GM10248 (cell line): Measurements from ENCODE around the gene VCP.
A peak's percentile ranks its signal among the peaks of the same experiment; 100 is the strongest.

Experiments
- CTCF ChIA-PET: fragments of 300-600 bp; sonication (Branson Sonifier 250); formaldehyde crosslinking; extraction: SDS; loops from one replicate; lab custom pipeline; 2021; ENCODE audit warnings: antibody characterized with exemption; lab: Yijun Ruan, JAX
- POLR2A ChIA-PET: fragments of 350-650 bp; sonication (Branson Sonifier 250); formaldehyde crosslinking; extraction: SDS; loops from one replicate; lab custom pipeline; 2020; ENCODE audit warnings: antibody characterized with exemption; lab: Yijun Ruan, JAX
- DNase-seq: peaks from one replicate; pipeline ENCODE4 v3.0.0; 2012; ENCODE audit errors: extremely low spot score
- CTCF ChIP-seq: IDR thresholded peaks from 2 replicates; pipeline ENCODE4 v1.5.1; 2012; ENCODE audit warnings: mild to moderate bottlenecking, low read depth; ENCODE audit errors: extremely low read depth, missing control alignments, control extremely low read depth

The VCP gene

GRCh38 chr9:35104586-35104985, 32.2 kb upstream of the VCP start:
- ChIA-PET CTCF (interaction anchor here (0.9 to 6.4 kb wide), 4 partner anchors 10 to 205 kb away, joined by 4 to 28 read pairs (median 16); partner anchors contain the start of gene ATOSB), POLR2A (no interaction called here)
- no peak for DNase-seq
- no peak for TF ChIP-seq CTCF

DNA sequence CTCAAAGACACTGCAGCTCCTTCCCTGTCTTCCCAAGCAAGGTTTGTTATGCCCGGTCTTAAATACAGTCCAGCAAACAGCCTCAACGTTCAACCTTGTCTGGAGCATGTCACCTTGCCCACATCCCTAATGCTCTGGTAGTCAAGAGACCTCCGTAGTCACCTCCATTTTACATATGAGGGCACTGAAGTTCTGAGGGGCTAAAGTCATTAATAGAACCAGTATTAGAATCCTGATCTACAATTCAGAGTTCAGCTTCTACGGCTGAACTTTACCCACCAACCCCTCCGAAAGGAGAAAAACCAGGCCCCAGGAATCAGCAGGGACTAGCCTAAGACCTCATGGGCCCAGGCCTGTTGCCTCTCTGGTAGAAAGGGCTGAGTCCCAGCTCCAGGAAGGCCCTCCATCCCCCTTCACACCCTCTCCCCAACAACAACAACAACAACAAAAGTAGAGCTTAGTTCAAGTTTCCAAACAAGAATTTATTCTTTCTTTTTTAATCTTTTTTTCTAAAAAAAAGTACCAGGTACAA, 31.3 kb upstream of the VCP start:
- no peak for TF ChIP-seq CTCF
- no peak for DNase-seq

DNA sequence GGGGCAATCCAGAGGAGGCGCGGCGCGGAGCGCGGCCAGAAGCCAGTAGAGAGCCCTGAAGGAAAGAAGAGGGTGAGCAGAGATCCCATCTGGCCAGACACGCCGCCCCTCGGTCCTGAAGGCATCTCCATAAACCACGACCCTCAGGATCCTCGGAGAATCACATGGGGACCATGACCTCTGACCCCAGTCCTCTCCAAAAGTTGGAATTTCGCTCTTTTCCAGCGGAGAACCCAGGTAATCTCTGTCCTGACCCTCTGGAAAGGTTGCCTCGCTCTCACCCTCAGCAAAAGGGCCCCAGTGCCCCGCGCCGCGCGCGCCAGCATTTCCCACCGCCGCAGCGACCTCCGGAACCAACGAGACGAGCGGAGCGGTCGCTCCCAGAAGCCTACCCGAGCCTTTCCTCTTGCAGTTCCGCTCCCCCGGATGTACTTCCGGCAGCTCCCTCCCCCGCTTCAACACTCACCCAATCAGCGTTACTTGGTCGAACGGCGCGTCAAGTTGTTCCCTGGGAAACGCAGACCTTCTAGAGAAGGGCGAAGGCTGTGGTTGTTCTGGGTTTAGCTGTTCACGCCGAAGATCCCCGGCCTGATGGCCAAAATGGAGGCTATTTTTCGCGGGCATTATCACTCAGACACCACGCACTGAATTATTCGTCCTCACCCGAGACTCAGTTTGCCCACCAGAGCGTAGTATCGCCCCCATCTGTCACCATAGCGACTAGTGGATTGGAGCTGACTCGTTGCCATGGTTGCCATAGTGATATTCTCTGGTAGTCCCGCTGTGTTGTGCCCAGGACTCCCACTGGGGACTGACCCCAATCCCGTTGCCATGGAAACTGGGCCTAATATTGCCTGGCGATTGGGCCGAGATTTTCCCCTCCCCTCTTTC, 30.6 kb upstream of the VCP start, which contains the start of gene STOML2:
STOML2 (minus strand) TSS at position 363 of the 891 bp plus-strand sequence; CDS start at position 326, 37 bp downstream.
- ChIA-PET POLR2A (interaction anchor here (0.8 to 1.3 kb wide), 5 partner anchors 8 to 31 kb away, joined by 3 to 6 read pairs (median 4); partner anchors contain the start of genes ATOSB, FANCG and VCP), CTCF (interaction anchor here (0.9 to 6.4 kb wide), 9 partner anchors 9 to 203 kb away, joined by 3 to 28 read pairs (median 7); partner anchors contain the start of genes ATOSB and VCP)

More for the DNA sequence above, 31.3 kb upstream of the VCP start:
- POLR2A ChIA-PET, result interaction anchor here (0.8 to 1.3 kb wide), 5 partner anchors 8 to 32 kb away, joined by 3 to 6 read pairs (median 4); partner anchors contain the start of genes ATOSB, FANCG and VCP
- CTCF ChIA-PET, result interaction anchor here (0.9 to 6.4 kb wide), 9 partner anchors 10 to 204 kb away, joined by 3 to 28 read pairs (median 7); partner anchors contain the start of genes ATOSB and VCP

DNA sequence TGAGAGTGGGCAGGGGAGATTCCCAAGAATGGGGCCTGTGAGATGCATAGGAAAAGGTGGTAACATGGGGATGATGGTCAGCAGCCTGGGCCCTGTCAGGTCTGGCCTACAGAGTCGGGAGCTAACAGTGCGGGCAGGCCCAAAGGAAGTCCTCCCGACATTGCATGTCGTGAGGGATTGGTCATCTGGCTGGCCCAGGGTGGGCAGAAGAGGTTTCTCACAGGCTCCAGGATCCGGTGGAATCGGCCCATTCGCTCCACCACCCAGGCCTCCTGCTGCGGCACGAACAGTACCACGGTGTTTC, 30.0 kb upstream of the VCP start:
- no peak for TF ChIP-seq CTCF
- DNase-seq, result no peak
- ChIA-PET CTCF (interaction anchor here (1.1 to 6.4 kb wide), 9 partner anchors 8 to 203 kb away, joined by 3 to 28 read pairs (median 8); partner anchors contain the start of genes ATOSB and VCP), POLR2A (interaction anchor here (1.3 kb wide), 1 partner anchor 30 kb away, joined by 4 read pairs; the partner anchor contains the start of gene VCP)

More for the DNA sequence above, 30.6 kb upstream of the VCP start, which contains the start of gene STOML2:
- TF ChIP-seq CTCF, result no peak
- peak; percentile 95 for DNase-seq

DNA sequence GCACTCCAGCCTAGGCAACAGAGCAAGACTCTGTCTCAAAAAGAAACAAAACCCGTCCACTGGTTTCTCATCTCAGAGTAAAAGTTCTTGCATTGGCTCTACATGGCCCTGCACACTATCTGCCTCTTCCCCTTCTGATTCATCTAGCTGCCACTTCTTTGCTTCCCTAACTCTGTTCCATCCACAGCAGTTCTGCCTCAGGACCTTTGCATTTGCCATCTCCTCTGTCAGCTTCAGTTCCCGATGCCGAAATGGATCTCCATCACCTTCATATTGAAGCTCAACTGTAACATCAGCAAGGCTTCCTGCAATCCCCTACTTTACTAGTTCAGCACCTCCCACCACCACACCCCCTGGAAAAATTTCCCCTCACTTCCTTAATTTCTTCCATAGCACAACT, 25.1 kb upstream of the VCP start:
- DNase-seq, result no peak
- no peak for TF ChIP-seq CTCF
- CTCF ChIA-PET, result interaction anchor here (0.7 to 8.0 kb wide), 8 partner anchors 19 to 351 kb away, joined by 3 to 177 read pairs (median 6); partner anchors contain the start of genes FANCG and VCP
- POLR2A ChIA-PET, result interaction anchor here (1.3 kb wide), 1 partner anchor 25 kb away, joined by 6 read pairs; the partner anchor contains the start of gene VCP
